HCEC 1CT (cell line): ENCODE results near the gene IFT122.
"Not testable (repeated sequence)": the region's sequence is repeated elsewhere in the genome, so short reads cannot be mapped to it uniquely, and the experiment has no call there.

Experiments
- DNase-seq: peaks from one replicate; pipeline ENCODE4 v3.0.0-alpha.2; 2017

The IFT122 gene, protein sequence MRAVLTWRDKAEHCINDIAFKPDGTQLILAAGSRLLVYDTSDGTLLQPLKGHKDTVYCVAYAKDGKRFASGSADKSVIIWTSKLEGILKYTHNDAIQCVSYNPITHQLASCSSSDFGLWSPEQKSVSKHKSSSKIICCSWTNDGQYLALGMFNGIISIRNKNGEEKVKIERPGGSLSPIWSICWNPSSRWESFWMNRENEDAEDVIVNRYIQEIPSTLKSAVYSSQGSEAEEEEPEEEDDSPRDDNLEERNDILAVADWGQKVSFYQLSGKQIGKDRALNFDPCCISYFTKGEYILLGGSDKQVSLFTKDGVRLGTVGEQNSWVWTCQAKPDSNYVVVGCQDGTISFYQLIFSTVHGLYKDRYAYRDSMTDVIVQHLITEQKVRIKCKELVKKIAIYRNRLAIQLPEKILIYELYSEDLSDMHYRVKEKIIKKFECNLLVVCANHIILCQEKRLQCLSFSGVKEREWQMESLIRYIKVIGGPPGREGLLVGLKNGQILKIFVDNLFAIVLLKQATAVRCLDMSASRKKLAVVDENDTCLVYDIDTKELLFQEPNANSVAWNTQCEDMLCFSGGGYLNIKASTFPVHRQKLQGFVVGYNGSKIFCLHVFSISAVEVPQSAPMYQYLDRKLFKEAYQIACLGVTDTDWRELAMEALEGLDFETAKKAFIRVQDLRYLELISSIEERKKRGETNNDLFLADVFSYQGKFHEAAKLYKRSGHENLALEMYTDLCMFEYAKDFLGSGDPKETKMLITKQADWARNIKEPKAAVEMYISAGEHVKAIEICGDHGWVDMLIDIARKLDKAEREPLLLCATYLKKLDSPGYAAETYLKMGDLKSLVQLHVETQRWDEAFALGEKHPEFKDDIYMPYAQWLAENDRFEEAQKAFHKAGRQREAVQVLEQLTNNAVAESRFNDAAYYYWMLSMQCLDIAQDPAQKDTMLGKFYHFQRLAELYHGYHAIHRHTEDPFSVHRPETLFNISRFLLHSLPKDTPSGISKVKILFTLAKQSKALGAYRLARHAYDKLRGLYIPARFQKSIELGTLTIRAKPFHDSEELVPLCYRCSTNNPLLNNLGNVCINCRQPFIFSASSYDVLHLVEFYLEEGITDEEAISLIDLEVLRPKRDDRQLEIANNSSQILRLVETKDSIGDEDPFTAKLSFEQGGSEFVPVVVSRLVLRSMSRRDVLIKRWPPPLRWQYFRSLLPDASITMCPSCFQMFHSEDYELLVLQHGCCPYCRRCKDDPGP

DNA sequence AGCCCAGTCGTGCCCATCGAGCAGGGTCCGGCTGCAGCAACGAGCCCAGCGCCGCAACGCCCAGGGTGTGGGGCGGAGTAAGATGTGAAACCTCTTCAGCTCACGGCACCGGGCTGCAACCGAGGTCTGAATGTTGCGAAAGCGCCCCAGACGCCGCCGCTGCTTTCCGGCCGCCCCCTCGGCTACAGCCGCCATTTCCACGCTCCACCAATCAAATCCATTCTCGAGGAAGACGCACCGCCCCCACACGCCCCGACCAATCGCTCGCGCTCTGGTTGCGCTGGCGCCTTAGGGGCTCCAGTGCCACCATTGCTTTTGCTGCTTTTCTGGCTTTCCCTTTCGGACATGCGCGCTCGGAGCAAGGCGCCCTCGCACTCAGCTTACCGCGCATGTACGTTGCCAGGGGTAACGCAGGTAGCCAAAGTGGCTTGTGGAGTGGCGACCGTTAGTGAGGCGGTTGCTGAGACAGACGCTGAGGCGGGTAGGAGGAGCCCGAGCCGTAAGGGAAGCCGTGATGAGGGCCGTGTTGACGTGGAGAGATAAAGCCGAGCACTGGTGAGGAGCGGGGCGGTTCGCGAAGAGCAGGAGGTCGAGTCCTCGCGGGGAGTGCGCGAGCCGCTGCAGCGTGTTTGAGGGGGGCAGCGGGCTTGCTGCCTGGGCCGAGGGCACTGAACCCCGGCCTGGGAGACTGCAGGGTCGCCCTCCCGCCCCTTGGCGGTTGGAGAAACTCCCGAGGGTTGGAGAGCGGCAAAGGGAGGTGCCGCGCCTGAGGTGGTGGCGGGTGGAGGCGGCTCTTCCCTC lies at the start of gene IFT122, which contains the start of gene MBD4:
TSS of gene IFT122 (plus strand) at position 408 of the 801 bp plus-strand sequence. CDS start at position 515, 107 bp downstream.
TSS of gene MBD4 (minus strand) at position 132 of the 801 bp plus-strand sequence. CDS start at position 17, 115 bp downstream.
- peak; percentile 99 for DNase-seq

DNA sequence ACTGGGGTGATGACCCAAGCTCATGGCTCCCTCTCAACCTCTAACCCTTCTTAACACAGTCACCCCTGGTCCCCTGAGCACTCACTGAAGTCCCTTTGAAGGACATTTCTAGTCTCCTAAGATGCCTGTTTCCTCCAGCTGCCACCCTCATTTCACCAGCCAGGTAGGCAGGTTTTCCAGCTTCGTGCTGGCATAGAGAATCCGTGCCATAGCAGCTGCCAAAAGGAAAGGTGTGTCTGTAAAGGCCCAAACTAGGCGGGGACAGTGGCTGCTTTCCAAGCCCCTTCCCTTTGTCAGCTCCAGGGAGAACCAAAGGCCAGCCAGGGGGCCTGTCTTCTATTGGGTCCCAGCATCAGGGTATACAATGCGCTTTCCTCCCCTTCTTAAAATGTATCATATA lies 48.4 kb upstream of the IFT122 start:
- not testable (repeated sequence) for DNase-seq

DNA sequence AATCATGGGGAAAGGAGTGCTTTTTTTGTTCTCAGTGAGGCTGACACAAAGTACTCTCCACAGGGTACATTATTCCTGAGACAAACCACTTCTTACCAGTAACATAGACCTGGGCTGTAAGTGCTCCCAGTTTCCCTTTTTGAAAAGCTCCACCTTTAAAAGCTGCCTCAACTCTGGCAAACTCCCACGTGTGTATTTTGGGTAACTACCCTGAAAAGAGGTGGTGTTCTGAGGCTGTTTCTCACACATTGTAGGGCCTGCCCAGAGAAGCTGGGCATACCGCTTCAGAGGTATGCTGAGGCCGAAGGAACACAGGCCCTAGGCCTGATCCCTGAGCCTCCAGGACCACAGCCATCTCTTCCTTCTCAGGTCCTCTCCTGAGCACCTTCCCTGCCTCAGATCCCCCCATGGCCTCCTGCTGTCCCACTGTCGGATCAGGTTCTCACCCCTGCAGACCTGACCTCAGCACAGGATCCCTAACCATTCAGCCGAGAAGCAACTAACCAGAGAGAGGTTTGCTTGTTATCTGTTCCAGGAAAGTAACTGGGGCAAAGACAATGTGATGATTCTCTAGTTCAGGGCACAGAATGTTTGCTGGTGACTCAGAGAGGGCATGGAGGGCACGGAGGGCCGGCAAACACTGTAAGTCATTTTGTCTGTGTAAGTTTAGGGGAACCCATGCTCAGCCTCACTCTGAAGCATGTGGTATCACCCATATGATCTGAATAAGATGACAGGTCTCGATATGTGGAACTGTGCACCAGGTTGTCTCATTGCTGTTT lies 47.7 kb upstream of the IFT122 start:
- DNase-seq = not testable (repeated sequence)

DNA sequence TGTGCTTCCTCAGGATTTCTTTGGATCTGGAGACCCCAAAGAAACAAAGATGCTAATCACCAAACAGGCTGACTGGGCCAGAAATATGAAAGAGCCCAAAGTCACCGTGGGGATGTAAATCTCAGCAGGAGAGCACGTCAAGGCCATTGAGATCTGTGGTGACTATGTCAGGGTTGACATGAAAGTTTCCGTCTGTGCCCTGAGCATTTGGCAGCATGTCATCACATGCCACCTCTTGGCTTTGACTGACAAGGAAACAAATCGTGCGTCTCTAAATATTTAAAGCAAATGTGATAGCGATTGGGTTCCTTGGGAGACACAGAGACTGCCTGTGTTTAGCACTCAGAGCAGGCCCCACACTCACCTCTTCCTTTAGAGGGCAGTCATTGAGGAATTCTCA lies 46.8 kb upstream of the IFT122 start:
- DNase-seq = no peak

DNA sequence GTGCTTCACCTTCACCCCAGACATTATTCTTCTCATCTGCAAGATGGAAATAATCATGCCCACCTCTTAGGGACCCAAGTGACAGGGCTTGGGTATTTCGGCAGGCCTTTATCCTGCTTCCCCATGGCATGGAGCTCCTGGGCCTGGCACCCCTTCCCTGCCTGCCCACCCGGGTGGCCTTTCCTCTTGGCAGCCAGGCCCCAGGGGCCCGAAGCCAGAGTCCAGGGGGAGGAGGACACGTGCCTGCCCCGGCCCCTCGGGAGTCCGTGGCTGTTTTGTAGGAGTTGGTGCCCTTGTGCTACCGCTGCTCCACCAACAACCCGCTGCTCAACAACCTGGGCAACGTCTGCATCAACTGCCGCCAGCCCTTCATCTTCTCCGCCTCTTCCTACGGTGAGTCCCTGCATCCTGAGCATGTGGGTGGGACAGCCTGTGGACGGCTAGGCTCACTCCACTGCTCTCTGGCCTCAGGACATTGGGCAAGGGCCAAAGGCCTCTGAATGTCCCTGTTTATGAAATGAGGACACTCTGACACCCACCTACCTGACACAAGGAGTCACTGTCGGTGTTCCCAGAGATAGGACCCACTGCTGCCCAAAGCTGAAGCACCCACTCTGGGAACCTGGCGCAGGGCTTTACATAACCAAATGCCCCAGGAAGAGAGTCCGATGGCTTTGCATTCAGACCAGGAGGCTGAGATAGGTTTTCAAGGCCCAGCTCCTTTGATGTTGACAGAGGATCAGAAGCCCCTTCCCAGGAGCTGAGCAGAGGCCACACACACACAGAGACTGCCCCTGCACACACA lies 46.1 kb upstream of the IFT122 start:
- DNase-seq = not testable (repeated sequence)

DNA sequence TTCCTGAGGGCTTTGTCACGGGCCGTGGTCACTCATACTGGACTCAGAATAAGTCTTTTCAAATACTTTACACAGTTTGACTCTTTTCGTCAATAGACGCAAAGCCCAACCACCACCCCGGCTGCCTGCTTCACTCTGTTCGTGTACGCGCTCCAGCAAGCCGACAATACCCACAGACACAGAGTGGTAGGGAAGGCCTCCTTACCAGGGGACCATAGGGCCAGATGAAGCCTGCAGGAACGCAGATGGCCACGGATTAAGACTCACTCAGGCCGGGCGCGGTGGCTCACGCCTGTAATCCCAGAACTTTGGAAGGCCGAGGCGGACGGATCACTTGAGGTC lies 41.2 kb upstream of the IFT122 start:
- peak; percentile 11 for DNase-seq

DNA sequence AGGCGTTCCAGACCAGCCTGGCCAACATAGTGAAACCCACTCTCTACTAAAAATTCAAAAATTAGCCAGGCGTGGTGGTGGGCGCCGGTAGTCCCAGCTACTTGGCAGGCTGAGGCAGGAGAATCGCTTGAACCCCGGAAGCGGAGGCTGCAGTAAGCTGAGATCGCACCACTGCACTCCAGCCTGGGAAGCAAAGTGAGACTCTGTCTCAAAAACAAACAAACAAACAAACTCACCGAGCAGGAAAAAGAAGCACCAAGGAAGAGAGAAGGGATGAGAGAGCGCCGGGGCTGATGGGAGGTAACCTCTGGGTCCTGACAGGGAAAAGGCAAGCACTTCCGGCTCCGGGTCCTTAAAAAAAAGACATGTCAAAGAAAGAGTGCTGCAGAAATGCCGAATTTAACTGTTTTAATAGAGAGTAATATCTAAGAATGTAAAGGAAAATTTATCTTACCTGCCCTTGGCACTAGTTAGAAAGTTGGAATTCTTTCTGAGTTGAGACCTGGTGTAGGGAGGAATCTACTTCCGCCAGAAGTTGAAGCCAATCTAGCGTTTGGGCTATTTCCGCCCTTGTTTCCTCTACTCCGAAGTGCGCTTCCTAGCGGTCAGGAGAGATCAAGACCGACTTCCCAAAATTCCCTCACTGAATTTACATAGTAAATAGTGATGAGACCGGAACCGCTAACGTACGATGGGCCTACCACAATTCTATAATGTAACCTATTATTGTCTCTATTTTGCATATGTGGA lies 40.7 kb upstream of the IFT122 start:
- DNase-seq = peak; percentile 97

DNA sequence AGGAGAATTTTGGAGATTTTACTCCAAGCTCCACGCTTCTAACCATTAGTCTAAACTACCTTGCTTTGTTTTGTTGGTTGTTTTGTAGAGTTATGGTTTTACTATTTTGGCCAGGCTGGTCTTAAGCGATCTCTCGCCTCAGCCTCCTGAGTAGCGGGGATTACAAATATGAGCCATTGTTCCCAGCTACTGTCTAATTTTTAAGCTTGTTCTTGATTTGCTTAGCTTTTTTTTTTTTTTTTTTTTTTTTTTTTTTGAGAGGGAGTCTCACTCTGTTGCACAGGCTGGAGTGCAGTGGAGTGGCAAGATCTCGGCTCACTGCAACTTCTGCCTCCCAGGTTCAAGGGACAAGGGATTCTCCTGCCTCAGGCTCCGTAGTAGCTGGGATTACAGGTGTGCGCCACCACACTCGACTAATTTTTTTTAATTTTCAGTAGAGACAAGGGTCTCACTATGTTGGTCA lies 40.1 kb upstream of the IFT122 start:
- DNase-seq = no peak

DNA sequence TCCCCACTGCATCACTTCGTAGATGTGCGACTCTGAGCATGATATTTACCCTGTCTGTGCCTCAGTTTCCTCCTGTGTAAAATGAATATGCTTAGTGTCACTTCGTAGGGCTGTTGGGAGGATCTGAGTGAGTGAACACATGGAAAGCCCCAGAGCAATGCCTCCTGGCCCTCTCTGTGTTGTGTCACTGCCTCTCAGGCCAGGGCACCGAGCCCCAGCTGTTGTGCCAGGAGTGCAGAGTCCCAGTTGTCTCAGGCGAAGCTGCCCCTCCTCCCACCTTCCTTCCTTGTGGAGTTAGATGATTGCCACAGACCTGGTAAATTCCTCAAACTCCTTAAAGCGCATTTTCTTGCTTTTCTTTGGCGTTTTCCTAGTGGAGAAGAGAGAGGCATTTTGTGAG lies 37.8 kb upstream of the IFT122 start:
- no peak for DNase-seq

DNA sequence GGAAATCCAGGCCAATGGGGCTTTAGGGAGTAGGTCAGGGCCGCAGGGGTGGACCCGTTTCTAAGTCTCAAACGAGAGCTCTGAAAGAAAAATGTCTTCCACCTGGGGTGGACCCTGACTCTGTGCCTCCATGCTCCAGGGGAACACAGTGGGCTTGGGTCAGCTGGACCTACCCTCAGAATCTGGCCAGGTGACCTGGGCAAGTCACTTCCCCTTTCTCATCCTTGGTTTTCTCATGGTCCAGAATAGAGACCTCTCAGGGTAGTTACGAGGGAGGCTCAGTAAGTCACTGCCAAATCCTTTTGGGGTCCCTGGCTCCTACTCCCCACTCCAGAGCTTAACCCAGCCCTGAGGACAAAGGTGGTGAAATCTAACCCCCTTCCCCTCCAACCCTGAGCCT lies 37.4 kb upstream of the IFT122 start:
- no peak for DNase-seq

DNA sequence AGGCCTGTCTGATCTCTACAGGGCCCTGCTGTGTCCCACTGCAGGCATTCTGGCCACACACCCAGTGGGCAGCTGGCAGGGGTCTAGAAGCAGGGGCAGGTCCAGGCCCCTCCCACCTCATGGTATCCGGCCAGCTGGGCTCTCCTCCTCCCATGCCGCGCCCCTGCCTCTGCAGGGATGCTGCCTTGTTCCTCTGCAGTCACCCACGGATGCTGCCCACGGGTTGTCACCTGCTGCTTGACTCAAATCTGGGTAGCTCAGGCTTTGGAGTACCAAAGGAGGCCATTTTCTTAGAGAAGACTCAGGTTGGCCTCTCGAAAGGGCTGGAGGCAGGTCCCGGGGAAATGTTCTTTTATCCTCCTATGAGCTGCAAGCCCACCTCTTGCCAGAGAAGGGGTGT lies 36.6 kb upstream of the IFT122 start:
- DNase-seq = no peak

DNA sequence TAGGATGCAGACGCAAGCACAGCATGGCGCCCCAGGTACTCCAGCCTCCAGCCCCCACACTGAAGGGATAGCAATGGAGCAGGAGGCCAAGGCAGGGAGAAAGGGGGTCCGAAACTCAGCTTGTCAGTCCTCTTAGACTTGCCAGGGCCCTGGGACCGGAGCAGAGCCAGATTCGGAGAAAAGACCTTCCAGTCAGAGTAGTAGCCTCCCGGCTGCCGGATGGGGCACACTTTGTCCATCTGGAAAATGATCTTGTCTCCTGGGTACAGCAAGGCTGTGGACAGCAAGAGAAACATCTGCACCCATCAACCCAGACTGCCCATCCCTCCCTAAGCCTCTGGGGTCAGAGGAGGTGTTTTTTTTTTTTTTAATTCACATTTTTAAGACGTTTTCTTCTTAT lies 35.9 kb upstream of the IFT122 start:
- no peak for DNase-seq

DNA sequence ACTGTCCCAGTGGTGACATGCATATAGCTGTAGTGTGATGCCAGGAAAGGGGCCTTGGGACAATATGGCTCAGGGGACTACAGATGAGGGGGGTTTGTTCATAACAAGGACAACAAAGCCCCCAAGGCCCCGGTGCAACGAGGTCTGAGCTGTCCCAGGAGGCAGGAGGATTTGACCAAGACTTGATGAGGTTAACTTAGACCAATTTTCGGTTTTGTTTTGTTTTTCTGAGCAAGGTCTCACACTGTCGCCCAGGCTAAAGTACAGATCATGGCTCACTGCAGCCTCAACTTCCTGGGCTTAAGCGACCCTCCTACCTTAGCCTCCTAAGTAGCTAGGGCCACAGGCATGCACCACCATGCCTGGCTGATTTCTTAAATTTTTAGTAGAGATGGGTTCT lies 35.4 kb upstream of the IFT122 start:
- no peak for DNase-seq

DNA sequence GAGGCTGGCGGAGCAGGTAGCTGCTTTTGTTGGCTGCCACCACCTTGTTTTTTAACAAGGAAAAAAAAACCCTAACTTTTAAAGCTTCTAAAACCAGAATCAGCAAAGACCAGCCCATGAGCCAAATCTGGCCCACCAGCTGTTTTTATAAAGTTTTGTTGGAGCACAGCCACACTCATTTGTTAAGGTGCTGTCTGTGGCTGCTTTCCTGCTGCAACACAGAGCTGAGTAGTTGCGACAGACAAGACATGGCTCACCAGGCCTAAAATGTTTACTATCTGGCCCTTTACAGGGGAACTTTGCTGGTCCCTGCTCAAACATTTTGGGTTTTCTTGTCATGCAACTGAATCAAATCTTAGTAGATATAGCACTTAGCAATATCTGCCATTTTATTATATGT lies 30.5 kb upstream of the IFT122 start:
- DNase-seq = no peak

DNA sequence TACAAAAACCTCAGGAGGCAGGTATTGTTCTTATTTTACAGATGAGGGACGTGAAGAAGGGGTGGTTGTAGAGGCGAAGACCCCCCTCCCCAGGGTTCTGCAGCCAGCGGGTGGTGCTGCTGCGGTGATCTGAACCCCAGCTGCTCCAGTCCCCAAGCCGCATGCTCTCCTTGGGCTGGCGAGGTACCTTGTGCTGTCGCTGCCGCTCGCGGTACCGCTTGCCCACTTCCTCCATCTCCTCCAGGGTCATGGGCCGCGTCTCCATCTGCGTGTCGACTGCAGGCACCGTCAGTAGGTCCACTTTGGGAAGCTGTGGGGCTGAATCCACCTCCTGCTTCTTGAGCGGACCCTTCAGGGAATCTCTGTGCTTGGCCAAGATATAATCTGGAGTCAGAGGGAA lies 29.1 kb upstream of the IFT122 start:
- no peak for DNase-seq

DNA sequence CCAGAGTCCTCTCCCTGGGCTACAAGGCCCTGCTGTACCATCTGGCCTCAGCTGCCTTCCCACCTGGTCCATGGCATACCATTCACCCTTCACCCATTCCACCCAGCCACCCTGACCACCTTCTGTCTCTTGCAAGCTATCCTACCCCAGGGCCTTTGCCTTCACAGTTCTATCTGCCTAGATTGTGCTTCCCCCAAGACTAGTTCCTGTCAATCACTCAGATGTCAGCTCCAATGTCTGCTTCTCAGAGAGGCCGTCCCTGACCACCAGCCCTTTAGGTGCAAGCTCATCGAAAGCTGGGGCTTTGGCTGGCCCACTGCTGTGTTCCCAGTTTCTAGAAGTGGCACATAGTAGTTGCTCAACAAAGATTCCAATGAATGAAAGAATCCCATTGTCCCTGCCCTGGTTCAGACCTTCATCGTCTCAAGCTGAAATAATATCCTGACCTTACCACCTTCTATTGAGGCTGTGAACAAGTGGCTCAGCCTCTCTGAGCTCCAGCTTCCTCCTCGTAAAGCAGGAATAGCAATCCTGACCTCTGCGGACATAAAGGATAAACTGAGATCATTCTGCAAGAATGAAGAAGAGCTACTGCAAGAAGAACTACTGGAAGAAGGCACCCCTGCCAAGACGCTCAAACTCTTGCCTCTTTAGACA lies 27.4 kb upstream of the IFT122 start:
- DNase-seq = peak; percentile 30

DNA sequence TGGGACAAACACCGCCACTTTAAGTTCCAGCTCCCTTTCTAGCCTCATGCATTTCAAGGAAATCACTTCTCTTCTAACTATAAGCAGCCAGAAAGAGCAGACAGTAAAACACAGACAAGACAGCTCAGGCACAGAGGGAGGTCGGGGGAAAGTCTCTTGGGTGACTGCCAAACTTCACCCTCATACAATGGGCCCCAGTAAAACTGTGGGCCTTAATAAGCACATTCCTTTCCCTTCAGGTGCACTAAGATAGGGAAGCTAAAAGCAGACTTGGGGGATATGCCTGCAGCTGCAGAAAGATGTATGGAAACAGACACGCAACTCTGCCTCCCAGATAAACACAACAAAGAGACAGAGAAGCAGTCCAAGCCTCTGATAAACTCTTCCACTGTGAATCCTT lies 26.8 kb upstream of the IFT122 start:
- not testable (repeated sequence) for DNase-seq

DNA sequence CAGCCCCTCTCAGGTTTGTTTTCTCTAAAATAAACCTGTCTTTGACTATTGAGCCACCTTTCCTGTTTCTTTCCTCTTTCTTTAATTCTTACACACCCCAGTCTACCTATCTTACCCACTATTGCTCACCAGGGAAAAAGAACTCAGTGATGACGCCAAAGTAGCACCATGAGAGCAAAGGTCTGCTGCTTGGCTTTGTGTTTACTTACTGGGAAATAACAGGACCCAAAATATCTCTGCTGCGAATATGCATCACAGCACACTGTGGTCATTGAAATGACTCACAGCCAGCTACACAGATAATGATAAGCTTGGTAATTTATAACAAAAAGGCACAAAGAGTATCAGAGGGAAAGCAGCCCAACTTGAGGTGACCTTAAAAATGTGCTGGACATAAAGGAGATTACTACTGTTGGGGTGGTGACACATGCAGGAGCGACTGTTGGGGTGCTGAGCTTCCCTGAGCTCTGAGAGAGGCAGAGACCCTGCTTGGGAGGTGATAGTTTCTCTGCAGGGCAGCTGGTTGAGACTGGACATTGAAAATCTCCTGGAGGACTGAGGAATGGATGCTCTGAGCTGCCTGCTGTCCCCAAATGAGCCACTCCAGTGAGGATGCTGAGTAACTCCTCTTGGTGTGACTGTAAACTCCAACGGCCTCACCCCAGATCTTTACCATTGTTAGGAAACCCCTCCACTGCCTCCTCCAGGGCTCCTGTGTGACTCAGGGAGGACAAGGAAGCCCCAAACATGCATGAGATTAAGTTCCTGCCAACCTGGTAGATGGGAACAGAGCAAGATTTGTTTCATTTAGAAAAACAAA lies 26.1 kb upstream of the IFT122 start:
- DNase-seq = peak; percentile 82
